ENCODE data around the gene PLPP3. TPM values are rescaled to one million over a fixed set of nuclear protein-coding genes. Genes with fewer than 3 reads are reported as not detected.
A peak's percentile ranks its signal among the peaks of the same experiment; 100 is the strongest.

Gene PLPP3
- total RNA-seq, 1 donor from 2014 or later, result 101 TPM

GRCh38 chr1:56509713-56510641 is 69.4 kb downstream of the PLPP3 start:
- peak; percentile 19 for DNase-seq

GRCh38 chr1:56508523-56508983 is 70.8 kb downstream of the PLPP3 start:
- H3K4me1 ChIP-seq, result peaks cover 100% of the 10 kb centered on the region
- no peaks in the 10 kb centered on the region for H3K9me3 ChIP-seq (replicated peaks)
- peak; percentile 72 for DNase-seq
- H3K36me3 ChIP-seq, result peaks cover 70% of the 10 kb centered on the region
- H3K4me3 ChIP-seq, result no peak overlapping the region
- TF ChIP-seq CTCF (IDR thresholded peaks at IDR 0.05; ENCODE audit: borderline replicate concordance), result no peak
- H3K27me3 ChIP-seq (ENCODE audit: low read depth), result no peaks in the 10 kb centered on the region
- H3K27ac ChIP-seq (replicated peaks), result peak overlapping the region; percentile 83
- intact Hi-C loops (cut with micrococcal nuclease), result no loop called here

More at GRCh38 chr1:56509713-56510641, 69.4 kb downstream of the PLPP3 start:
- H3K9me3 ChIP-seq (replicated peaks), result no peaks in the 10 kb centered on the region
- H3K4me3 ChIP-seq, result peak overlapping the region; percentile 29
- peaks cover 56% of the 10 kb centered on the region for H3K36me3 ChIP-seq
- intact Hi-C loops (cut with micrococcal nuclease), result loop anchor here (10.0 kb wide), 1 partner anchor 65 kb away; the partner anchor contains the start of gene PLPP3
- H3K27ac ChIP-seq (replicated peaks), result peak overlapping the region; percentile 83
- TF ChIP-seq CTCF (IDR thresholded peaks at IDR 0.05; ENCODE audit: borderline replicate concordance), result no peak
- H3K4me1 ChIP-seq, result peaks cover 100% of the 10 kb centered on the region
- H3K27me3 ChIP-seq (ENCODE audit: low read depth), result no peaks in the 10 kb centered on the region

DNA sequence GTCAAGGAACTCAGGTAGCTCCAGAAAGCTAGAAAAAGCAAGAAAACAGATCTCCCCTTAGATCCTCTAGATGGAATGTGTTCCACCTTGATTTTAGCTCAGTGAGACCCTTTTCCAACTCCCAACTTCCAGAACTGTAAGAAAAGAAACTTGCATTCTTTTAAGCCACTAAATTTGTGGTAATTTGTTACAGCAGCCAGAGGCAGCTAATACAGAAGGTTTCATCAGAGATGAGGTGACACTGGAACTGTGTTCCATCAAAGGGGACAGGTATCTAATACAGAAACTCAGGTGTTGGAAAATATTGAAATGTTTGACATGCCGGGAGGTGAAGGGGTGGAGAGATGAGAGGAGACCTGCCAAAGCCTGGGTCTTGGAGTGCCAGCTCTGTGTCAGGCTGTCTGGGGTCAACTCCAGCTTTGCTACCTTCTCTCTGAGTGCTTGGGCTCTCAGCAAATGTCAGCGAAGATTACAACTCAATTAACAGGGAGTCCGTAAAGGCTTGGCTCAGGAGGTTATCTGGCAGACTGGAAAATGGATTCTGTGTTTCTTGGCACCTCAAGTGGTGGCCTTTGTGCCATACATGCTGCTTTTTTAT is 71.3 kb downstream of the PLPP3 start:
- Histone ChIP-seq H3K27ac (replicated peaks) (peak overlapping the region; percentile 83), H3K27me3 (ENCODE audit: low read depth) (no peaks in the 10 kb centered on the region), H3K9me3 (replicated peaks) (no peaks in the 10 kb centered on the region), H3K4me1 (peaks cover 100% of the 10 kb centered on the region), H3K36me3 (peaks cover 76% of the 10 kb centered on the region), H3K4me3 (no peak overlapping the region)
- no peak for TF ChIP-seq CTCF (IDR thresholded peaks at IDR 0.05; ENCODE audit: borderline replicate concordance)
- intact Hi-C loops (cut with micrococcal nuclease), result no loop called here
- peak; percentile 16 for DNase-seq

- H3K27me3 ChIP-seq (ENCODE audit: low read depth), result no peaks in the 10 kb centered on the region
- no peaks in the 10 kb centered on the region for H3K9me3 ChIP-seq (replicated peaks)
- peak overlapping the region; percentile 83 for H3K27ac ChIP-seq (replicated peaks)
- intact Hi-C loops (cut with micrococcal nuclease), result no loop called here
- no peak overlapping the region for H3K4me3 ChIP-seq
- peaks cover 100% of the 10 kb centered on the region for H3K4me1 ChIP-seq
- H3K36me3 ChIP-seq, result peaks cover 75% of the 10 kb centered on the region
- TF ChIP-seq CTCF (IDR thresholded peaks at IDR 0.05; ENCODE audit: borderline replicate concordance), result no peak
- DNase-seq, result no peak
Observed at GRCh38 chr1:56506951-56507491, 72.3 kb downstream of the PLPP3 start.

Measured in left ventricle myocardium inferior (tissue), 1 donor.